ELR (cell line): ENCODE results near the gene TEX19.
A peak's percentile ranks its signal among the peaks of the same experiment; 100 is the strongest.
"Not testable (repeated sequence)": the region's sequence is repeated elsewhere in the genome, so short reads cannot be mapped to it uniquely, and the experiment has no call there.

ENCODE experiments used
- DNase-seq: peaks from one replicate; pipeline ENCODE4 v3.0.0-alpha.2; 2015; ENCODE audit warnings: low read depth

Gene TEX19

GRCh38 chr17:82377294-82377693, 18.2 kb downstream of the TEX19 start:
- not testable (repeated sequence) for DNase-seq

GRCh38 chr17:82377924-82378740, 19.1 kb downstream of the TEX19 start:
- DNase-seq: no peak

- no peak for DNase-seq
These were observed 19.6 kb downstream of the TEX19 start for GRCh38 chr17:82378741-82379021.

DNA sequence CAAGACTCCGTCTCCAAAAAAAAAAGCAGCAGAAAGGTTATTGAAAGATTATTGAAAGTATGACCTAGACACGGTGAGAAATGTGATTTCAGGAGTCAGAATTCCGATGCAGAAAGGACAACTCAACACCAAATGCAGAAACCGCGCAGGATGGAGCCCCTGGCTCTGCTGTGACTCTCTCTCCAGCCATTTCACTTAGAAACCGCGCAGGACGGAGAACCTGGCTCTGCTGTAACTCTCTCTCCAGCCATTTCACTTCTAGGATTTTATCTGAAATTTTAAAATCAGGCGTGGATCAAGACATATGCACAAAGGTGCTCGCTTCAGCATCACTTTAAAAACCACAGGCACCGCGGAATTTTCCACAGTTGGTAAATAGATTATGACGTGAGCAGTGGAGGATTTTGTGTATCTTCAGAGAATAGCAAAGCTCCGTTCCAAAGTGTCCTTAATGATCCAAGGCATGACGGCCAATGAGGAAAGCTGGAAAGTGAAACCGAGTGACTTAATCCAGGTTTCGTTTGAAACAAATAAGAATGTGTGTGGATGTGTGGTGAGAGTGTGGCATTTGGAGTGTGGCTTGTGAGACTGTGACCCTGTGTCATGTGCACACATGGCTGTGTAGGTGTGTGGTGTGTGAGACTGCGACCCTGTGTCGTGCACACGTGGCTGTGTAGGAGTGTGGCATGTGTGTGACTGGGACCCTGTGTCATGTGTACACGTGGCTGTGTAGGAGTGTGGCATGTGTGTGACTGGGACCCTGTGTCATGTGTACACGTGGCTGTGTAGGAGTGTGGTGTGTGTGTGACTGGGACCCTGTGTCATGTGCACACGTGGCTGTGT, 22.0 kb downstream of the TEX19 start:
- DNase-seq: peak; percentile 16

GRCh38 chr17:82381703-82382009, 22.6 kb downstream of the TEX19 start:
- DNase-seq: not testable (repeated sequence)

GRCh38 chr17:82382220-82382932, 23.3 kb downstream of the TEX19 start:
- DNase-seq: not testable (repeated sequence)

DNA sequence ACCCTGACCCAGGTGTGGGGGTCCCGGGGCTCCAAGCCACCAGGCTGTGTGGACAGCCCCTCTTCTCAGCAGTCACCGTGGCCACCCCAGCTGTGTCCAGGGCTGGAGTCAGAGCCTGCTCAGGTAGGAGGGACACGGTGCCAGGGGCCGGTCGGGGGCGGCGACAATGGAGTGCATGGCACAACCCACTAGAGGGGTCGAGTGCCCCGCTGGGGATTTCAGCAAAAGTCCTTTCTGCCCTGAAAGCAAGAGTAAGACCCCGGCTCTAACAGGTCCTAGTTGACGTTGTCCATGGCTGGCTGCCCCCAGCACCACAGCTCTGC, 23.8 kb downstream of the TEX19 start:
- DNase-seq: no peak

GRCh38 chr17:82383411-82383810, 24.4 kb downstream of the TEX19 start:
- DNase-seq: no peak

DNA sequence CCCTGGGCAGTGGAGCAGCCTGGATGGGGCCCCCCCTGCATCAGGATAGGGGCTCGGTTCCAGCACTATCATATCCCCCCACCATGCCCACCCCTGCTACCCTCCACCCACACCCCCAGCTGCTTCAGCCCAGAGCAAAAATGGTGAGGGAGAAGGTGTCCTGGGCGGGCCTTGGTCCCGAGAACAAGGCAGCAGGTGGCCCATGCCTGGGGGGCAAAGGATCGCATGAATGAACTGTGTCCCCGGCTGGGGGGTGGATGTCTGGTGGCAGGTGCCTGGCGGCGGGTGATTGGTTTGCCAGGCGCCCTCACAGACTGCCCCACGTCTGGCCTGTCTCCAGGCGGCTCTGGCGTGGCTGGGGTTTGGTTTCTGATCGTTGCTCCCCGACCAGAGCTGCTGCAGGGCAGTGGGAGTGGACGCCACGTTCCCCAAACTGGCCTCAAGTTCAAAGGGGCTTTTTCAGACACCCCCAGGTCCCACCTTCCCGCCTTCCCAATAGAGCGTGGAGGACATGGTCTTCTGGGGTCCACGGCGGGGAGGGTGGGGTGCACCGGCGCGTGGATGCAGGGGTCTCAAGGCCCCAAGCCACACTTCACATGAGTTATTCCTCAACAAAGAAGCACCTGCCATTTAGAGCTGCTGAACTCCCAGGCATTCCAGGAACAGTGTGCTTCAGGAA, 25.1 kb downstream of the TEX19 start:
- no peak for DNase-seq

DNA sequence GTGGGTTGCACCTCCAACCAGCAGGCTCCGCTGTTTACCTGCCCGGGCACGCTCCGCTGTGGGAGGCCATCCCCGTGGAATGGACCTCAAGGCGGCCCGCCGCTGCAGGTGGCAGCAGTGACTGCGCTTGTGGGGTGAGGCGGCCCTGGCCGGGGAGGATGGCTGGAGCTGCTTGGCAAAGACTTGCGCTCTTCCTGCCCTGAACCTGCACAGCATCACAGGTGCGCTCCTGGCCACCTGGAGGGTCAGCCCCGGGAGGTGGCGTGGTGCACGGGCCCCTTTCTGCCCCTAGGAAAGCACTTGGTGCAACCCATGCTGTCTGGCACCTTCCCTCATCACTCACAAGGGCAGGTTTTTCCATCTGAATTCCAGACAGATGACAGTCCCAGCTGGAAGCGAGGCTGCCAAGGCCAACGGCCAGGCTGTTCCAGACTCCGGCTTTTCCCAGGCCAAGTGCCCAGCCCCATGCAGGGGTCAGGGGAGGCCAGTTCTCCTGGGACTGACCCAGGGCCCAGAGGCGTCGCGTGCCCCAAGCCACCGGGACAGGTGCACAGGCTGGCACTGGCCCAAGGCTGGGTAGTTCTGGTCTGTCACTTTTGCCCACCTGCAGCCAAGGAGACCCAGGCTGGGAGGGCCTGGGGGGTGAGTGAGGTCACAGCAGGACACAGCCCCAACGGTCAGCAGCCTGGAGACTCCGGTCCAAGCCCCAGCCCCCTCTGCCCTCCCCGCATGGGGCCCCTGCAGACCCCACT, 25.9 kb downstream of the TEX19 start:
- peak; percentile 50 for DNase-seq

DNA sequence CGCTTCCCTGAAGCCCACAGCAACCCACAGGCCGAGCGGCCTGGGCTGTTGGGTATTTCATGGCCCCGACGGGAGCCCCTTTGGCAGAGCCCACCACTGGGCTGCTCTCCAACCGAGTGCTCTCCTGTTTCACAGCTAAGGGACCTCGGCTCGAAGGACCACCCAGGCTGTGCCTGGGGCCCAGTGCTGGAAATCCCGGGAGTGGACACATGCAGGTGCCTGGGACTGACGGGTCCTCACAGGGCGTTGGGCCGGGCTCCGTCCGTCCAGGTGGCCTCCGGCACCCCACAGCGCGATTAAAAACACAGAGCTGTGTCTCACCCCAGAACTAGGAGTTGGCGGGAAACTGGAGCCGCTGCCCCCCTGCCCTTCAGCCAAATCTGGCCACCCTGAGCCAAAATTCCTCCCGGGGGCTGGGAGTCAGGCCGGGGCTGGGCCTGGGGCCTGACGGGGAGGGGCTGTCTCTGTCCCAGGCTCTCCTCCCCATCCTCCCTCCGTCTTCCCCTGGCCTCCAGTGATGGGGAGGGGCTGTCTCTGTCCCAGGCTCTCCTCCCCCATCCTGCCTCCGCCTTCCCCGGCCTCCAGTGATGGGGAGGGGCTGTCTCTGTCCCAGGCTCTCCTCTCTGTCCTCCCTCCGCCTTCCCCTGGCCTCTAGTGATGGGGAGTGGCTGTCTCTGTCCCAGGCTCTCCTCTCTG, 26.7 kb downstream of the TEX19 start:
- DNase-seq: no peak

DNA sequence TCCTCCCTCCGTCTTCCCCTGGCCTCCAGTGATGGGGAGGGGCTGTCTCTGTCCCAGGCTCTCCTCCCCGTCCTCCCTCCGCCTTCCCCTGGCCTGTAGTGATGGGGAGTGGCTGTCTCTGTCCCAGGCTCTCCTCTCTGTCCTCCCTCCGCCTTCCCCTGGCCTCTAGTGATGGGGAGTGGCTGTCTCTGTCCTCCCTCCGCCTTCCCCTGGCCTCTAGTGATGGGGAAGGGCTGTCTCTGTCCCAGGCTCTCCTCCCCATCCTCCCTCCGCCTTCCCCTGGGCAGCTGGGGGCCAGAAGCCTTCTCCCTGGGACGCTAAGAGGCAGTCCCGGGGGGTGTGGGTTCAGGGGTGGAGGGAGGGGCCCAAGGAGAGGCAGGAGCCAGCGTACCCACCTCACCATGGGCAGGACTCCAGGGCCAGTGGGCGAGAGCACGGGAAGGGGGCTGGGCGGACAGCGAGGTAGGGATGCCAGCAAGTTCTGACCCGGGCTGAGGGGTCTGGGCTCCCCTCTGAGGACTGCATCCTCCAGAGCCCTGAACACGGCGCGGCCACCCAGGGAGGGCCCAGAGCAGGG, 27.3 kb downstream of the TEX19 start:
- DNase-seq: no peak

- no peak for DNase-seq
These were observed 28.0 kb downstream of the TEX19 start for GRCh38 chr17:82386881-82387704.

DNA sequence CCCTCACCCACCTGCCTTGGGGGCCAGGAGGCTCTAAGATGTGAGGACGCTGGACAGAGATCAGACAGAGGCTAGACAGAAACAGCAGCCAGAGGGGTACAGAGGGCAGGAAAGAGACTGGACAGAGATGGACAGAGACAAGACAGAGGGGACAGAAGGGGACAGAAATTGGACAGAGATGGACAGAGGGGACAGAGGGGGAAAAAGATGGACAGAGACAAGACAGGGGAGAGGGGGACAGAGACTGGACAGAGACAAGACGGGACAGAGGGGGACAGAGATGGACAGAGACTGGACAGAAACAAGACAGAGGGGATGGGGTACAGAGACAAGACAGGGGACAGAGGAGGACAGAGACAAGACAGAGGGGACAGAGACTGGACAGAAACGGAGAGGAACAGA, 28.7 kb downstream of the TEX19 start:
- no peak for DNase-seq

DNA sequence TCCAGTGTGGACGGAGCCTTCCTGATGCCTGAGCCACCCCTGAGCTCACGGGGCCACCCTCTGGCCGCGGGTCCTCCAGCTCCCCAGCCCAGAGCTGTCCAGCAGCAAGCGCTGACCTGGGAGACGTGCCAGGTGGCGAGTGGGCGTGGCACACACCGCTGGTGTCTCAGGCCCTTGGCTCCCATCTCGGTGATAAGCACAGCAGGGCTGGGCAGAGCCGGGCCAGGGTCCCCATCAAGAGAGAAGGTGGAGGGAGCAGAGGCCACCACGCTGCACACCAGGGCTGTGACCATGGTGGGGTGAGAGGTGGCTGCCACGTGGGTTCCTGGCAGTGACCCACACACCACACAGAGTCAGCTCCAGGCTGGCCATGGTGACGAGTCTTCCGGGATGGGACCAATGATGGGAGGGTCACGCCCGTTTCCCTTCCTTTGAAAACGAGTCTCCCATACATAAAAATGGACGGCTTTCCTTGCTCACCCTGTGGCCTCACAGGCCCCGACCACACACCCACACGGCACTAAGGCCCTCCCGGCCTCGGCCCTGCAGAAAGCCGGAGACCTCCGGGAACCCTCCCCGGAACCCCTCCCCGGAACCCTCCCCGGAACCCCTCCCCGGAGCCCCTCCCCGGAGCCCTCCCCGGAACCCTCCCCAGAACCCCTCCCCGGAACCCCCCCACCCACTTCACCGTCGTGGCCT, 29.3 kb downstream of the TEX19 start:
- peak; percentile 19 for DNase-seq

DNA sequence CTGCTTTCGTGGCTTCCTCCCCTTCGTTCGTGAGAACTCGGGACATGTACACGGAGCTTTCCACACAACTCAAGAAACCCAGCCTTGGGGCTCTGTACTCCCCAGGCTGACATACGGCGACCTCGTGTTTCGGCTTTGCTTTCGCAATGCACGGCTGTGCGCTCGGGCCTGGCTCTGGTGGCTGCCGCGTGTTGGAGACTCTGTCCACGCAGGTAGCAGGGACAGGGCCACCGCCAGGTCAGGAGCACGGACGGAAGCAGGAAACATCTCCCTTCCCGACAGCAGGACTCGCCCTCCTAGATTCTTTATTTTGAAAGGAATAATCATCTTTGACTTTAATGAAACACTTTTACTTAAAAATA, 29.9 kb downstream of the TEX19 start:
- DNase-seq: no peak

GRCh38 chr17:82389379-82389778, 30.3 kb downstream of the TEX19 start:
- DNase-seq: no peak

DNA sequence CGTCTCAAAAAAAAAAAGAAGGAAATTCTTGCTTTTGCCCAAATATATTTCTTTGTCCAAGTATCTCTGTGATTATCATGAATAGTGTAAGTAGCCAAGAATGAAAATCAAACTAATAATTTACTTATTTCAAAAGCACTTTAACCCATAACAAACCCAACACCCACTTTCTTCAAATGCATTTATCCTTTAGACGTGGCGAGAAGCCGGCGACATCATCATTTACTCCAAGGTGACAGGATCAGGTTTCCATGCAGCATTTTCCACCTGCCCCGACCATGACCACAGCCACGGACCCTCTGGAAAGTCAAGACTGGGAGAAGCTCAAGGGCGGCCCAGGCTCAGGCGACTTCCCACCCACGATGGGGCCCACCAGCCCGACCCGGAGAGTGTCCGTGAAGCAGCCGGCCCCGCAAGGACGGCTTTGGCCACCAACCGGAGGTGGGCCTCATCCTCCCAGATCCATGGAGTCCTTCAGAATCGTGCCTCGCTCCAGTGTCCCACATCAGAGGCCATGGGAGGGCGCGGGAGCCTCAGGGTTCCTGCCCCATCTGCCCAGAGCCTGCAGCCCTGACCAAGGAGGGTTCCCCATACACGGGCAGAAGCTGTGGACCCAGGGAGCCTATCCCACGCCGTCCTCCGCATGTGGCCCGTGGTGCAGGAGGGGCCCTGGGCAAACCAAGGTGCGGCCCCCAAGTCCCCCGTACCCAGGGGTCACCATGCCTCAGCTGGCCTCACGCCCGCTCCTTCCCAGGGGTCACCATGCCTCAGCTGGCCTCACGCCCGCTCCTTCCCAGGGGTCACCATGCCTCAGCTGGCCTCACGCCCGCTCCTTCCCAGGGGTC, 31.2 kb downstream of the TEX19 start:
- DNase-seq: no peak
